GM12891 (cell line): ENCODE results near the gene C18orf63.

ENCODE experiments used
- PAX5 ChIP-seq: IDR thresholded peaks from 2 replicates; pipeline ENCODE4 v1.6.1; 2011; ENCODE audit warnings: low read length, moderate library complexity, mild to moderate bottlenecking; ENCODE audit not compliant: insufficient read depth, severe bottlenecking
- POLR2A ChIP-seq: IDR thresholded peaks from 2 replicates; pipeline ENCODE4 v1.6.1; 2011; ENCODE audit warnings: low read depth, low read length, control low read depth
- POLR2AphosphoS5 ChIP-seq: IDR thresholded peaks from 2 replicates; pipeline ENCODE4 v1.6.1; 2011; ENCODE audit warnings: low read depth, low read length, control low read depth
- POU2F2 ChIP-seq: IDR thresholded peaks from 2 replicates; pipeline ENCODE4 v1.6.1; 2011; ENCODE audit warnings: low read depth, mild to moderate bottlenecking, control low read depth, low read length, moderate library complexity

DNA sequence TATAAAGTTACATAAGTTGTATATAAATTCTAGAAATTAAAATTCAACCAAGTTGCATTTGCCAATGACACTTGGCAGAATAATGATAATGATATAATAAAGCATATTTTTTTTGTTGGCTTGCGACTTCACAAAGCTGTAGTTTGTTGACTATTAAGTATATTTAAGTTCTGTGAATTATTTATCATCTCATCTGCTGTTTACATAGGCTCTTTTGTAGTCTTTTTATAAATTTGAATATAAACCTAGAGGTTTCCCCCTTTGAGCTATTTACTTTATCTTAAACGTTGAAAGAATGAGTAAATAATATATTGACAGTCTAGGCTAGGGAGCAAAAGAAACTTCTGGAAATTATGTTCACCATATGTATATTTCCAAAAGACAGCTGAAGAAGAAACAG, 32.9 kb downstream of the C18orf63 start:
- no peak for TF ChIP-seq POLR2A
- no peak for TF ChIP-seq POLR2AphosphoS5
- no peak for TF ChIP-seq PAX5
- TF ChIP-seq POU2F2, result no peak
